HepG2 (cell line): ENCODE results near the gene METTL26. TPM values are rescaled to one million over a fixed set of nuclear protein-coding genes. Genes with fewer than 3 reads are reported as not detected.

ENCODE experiments used
- CEBPB ChIP-seq: IDR thresholded peaks from 2 replicates; pipeline ENCODE4 v1.6.1; 2011; ENCODE audit warnings: low read depth, low read length, improper control_type of control experiment, borderline replicate concordance
- FOXA3 ChIP-seq: IDR thresholded peaks from 2 replicates; pipeline ENCODE4 v1.6.1; 2016; ENCODE audit warnings: missing genetic modification reagents, missing compliant biosample characterization
- FOXP4 ChIP-seq: sonication (generic); formaldehyde crosslinking; IDR thresholded peaks from 2 replicates; pipeline ENCODE4 v1.4.0; 2020; ENCODE audit warnings: missing genetic modification reagents
- HNF4G ChIP-seq, 2 experiments: sonication (generic) in 1 of 2; formaldehyde crosslinking in 1 of 2; IDR thresholded peaks; 2 replicates each; pipeline versions ENCODE4 v1.4.0 to v1.6.1; 2011 to 2020; ENCODE audit warnings: borderline replicate concordance in 2 of 2, low read depth in 2 of 2, mild to moderate bottlenecking in 2 of 2, low read length in 1 of 2, missing genetic modification reagents in 1 of 2, moderate library complexity in 1 of 2
- HNRNPLL ChIP-seq: fragments of 200-400 bp; formaldehyde crosslinking; IDR thresholded peaks from 2 replicates; pipeline ENCODE4 v1.6.1; 2017; ENCODE audit warnings: mild to moderate bottlenecking, low read depth, low read length; ENCODE audit not compliant: poor library complexity, severe bottlenecking
- HOXA9 ChIP-seq: sonication (generic); formaldehyde crosslinking; IDR thresholded peaks from 2 replicates; pipeline ENCODE4 v1.8.1; 2022; ENCODE audit warnings: missing genetic modification reagents, mild to moderate bottlenecking, moderate library complexity, borderline replicate concordance
- KLF16 ChIP-seq, 2 experiments: sonication (generic) in 1 of 2; formaldehyde crosslinking in 1 of 2; IDR thresholded peaks; 2 replicates each; pipeline versions ENCODE4 v1.6.1 to v1.8.0; 2016 to 2023; ENCODE audit warnings: missing genetic modification reagents in 2 of 2, missing compliant biosample characterization in 1 of 2
- LBX2 ChIP-seq: sonication (generic); formaldehyde crosslinking; IDR thresholded peaks from 2 replicates; pipeline ENCODE4 v1.5.0; 2020; ENCODE audit warnings: missing genetic modification reagents, mild to moderate bottlenecking, borderline replicate concordance
- NRL ChIP-seq: sonication (generic); formaldehyde crosslinking; IDR thresholded peaks from 2 replicates; pipeline ENCODE4 v1.5.0; 2020; ENCODE audit warnings: missing genetic modification reagents, mild to moderate bottlenecking, moderate library complexity, borderline replicate concordance
- PRMT3 ChIP-seq: sonication (generic); formaldehyde crosslinking; IDR thresholded peaks from 2 replicates; pipeline ENCODE4 v1.8.1; 2022; ENCODE audit warnings: low read depth, mild to moderate bottlenecking, moderate library complexity, missing genetic modification reagents, borderline replicate concordance
- RAD21 ChIP-seq: fragments of 450-650 bp; formaldehyde crosslinking; IDR thresholded peaks from 2 replicates; pipeline ENCODE4 v1.5.0; 2020; ENCODE audit warnings: mild to moderate bottlenecking
- SALL1 ChIP-seq: sonication (generic); formaldehyde crosslinking; IDR thresholded peaks from 2 replicates; pipeline ENCODE4 v1.8.0; 2022; ENCODE audit warnings: mild to moderate bottlenecking, missing genetic modification reagents
- SIX1 ChIP-seq: sonication (generic); formaldehyde crosslinking; IDR thresholded peaks from 2 replicates; pipeline ENCODE4 v1.4.0; 2020; ENCODE audit warnings: missing genetic modification reagents, borderline replicate concordance
- TRIM24 ChIP-seq: sonication (generic); formaldehyde crosslinking; IDR thresholded peaks from 2 replicates; pipeline ENCODE4 v1.8.0; 2022; ENCODE audit warnings: mild to moderate bottlenecking, missing genetic modification reagents
- YY1 ChIP-seq: IDR thresholded peaks from 2 replicates; pipeline ENCODE4 v1.6.1; 2011; ENCODE audit warnings: low read length, low read depth, moderate library complexity, mild to moderate bottlenecking; ENCODE audit not compliant: insufficient read depth, insufficient replicate concordance
- ZBTB37 ChIP-seq: sonication (generic); formaldehyde crosslinking; IDR thresholded peaks from 2 replicates; pipeline ENCODE4 v1.4.0; 2020; ENCODE audit warnings: mild to moderate bottlenecking, missing genetic modification reagents
- ZNF143 ChIP-seq: sonication (generic); formaldehyde crosslinking; IDR thresholded peaks from 2 replicates; pipeline ENCODE4 v1.4.0; 2020; ENCODE audit warnings: missing genetic modification reagents
- ZNF232 ChIP-seq: sonication (generic); formaldehyde crosslinking; IDR thresholded peaks from 2 replicates; pipeline ENCODE4 v1.4.0; 2020; ENCODE audit warnings: missing genetic modification reagents, borderline replicate concordance
- ZNF264 ChIP-seq: sonication (generic); formaldehyde crosslinking; IDR thresholded peaks from 2 replicates; pipeline ENCODE4 v1.4.0; 2020; ENCODE audit warnings: missing genetic modification reagents
- ZNF292 ChIP-seq: sonication (generic); formaldehyde crosslinking; IDR thresholded peaks from 2 replicates; pipeline ENCODE4 v1.8.1; 2022; ENCODE audit warnings: mild to moderate bottlenecking, low read depth, missing genetic modification reagents, borderline replicate concordance
- ZNF460 ChIP-seq: sonication (generic); formaldehyde crosslinking; IDR thresholded peaks from 2 replicates; pipeline ENCODE4 v1.5.1; 2020; ENCODE audit warnings: missing genetic modification reagents, mild to moderate bottlenecking, borderline replicate concordance
- ZNF547 ChIP-seq: sonication (generic); formaldehyde crosslinking; IDR thresholded peaks from 2 replicates; pipeline ENCODE4 v1.5.1; 2020; ENCODE audit warnings: mild to moderate bottlenecking, missing genetic modification reagents
- ZNF670 ChIP-seq: sonication (generic); formaldehyde crosslinking; IDR thresholded peaks from 2 replicates; pipeline ENCODE4 v1.8.0; 2022; ENCODE audit warnings: mild to moderate bottlenecking, missing genetic modification reagents, borderline replicate concordance
- ZNF839 ChIP-seq: sonication (generic); formaldehyde crosslinking; IDR thresholded peaks from 2 replicates; pipeline ENCODE4 v1.4.0; 2020; ENCODE audit warnings: missing genetic modification reagents, mild to moderate bottlenecking, borderline replicate concordance
- polyA plus RNA-seq, 8 experiments: library from polyadenylated mRNA; depleted of rRNA in 3 of 8; stranded (reverse) in 7 of 8; unstranded in 1 of 8; fragments of >200 nt; fragmentation: Illumina TruSeq in 4 of 8; extraction: Trizol in 4 of 8; gene quantifications; 2 replicates each; pipeline versions ENCODE4 v1.2.1 to v1.2.3, GENCODE V29; 2011 to 2016; ENCODE audit warnings: low read depth in 4 of 8, missing spikeins in 1 of 8, mixed read lengths in 1 of 8; ENCODE audit not compliant: insufficient read depth in 1 of 8
- total RNA-seq, 5 experiments: library from RNA; depleted of rRNA; stranded (reverse); fragments of >200 nt; fragmentation: Illumina TruSeq; extraction: Trizol; gene quantifications; 2 replicates each; pipeline ENCODE4 v1.2.3, GENCODE V29; 2016; ENCODE audit warnings: low read depth in 1 of 5

The METTL26 gene
- total and polyA plus RNA-seq, 2 of the 13 experiments (the other 11 are each of a cell fraction or from before 2014, with no cell fraction given): 65.5 to 70.1 TPM

- peak; percentile 92 for TF ChIP-seq RAD21
- no peak for TF ChIP-seq NRL (CRISPR knock-in tag)
- TF ChIP-seq ZBTB37 (CRISPR knock-in tag): no peak
- no peak for TF ChIP-seq ZNF670 (CRISPR knock-in tag)
- peak; percentile 51; the same call in 1 of the 2 replicates for TF ChIP-seq ZNF232 (CRISPR knock-in tag)
- no peak for TF ChIP-seq ZNF292 (CRISPR knock-in tag)
- TF ChIP-seq SIX1 (CRISPR knock-in tag): 0 out of 2 replicates have a peak, but pooled peaks have one; percentile 30
- 0 out of 2 replicates have a peak, but pooled peaks have one; percentile 39 for TF ChIP-seq ZNF839
- TF ChIP-seq HNRNPLL: peak; percentile 53
- TF ChIP-seq SALL1 (CRISPR knock-in tag): peak; percentile 92
- no peak for TF ChIP-seq ZNF460 (CRISPR knock-in tag)
- peak in 1 of 2 experiments; percentile 63; a peak in 1 of 4 replicates for TF ChIP-seq KLF16 (CRISPR knock-in tag; IDR thresholded peaks at IDR 0.05)
- TF ChIP-seq LBX2 (CRISPR knock-in tag): 0 out of 2 replicates have a peak, but pooled peaks have one; percentile 29
- peak; percentile 69; the same call in 1 of the 2 replicates for TF ChIP-seq ZNF547 (CRISPR knock-in tag)
- TF ChIP-seq HNF4G (IDR thresholded peaks at IDR 0.05; ENCODE audit: borderline replicate concordance, low read depth, low read length): peak; percentile 8; the same call in 1 of the 2 replicates
- peak; percentile 73; the same call in 1 of the 2 replicates for TF ChIP-seq HNF4G (CRISPR knock-in tag; IDR thresholded peaks at IDR 0.05; ENCODE audit: borderline replicate concordance, low read depth)
- 0 out of 2 replicates have a peak, but pooled peaks have one; percentile 31 for TF ChIP-seq FOXP4 (CRISPR knock-in tag)
- peak; percentile 65; the same call in 1 of the 2 replicates for TF ChIP-seq ZNF143 (CRISPR knock-in tag)
- TF ChIP-seq PRMT3: peak; percentile 68; the same call in 1 of the 2 replicates
- TF ChIP-seq YY1: peak; percentile 95
- peak; percentile 72 for TF ChIP-seq FOXA3 (CRISPR knock-in tag)
- TF ChIP-seq ZNF264 (CRISPR knock-in tag): 0 out of 2 replicates have a peak, but pooled peaks have one; percentile 13
- 0 out of 2 replicates have a peak, but pooled peaks have one; percentile 21 for TF ChIP-seq TRIM24
- TF ChIP-seq CEBPB: peak; percentile 73; the same call in 1 of the 2 replicates
- no peak; the same call in 1 of the 2 replicates for TF ChIP-seq HOXA9 (CRISPR knock-in tag)
Measured at GRCh38 chr16:667780-668518, 31.8 kb upstream of the METTL26 start, which contains the start of gene RHOT2 (continued).
